ENCODE data around the gene LTK. TPM values are rescaled to one million over a fixed set of nuclear protein-coding genes. Genes with fewer than 3 reads are reported as not detected.
A peak's percentile ranks its signal among the peaks of the same experiment; 100 is the strongest.

Gene LTK
- polyA plus RNA-seq (2012; ENCODE audit: insufficient read depth, insufficient read length, low read depth), result 3.8 TPM

DNA sequence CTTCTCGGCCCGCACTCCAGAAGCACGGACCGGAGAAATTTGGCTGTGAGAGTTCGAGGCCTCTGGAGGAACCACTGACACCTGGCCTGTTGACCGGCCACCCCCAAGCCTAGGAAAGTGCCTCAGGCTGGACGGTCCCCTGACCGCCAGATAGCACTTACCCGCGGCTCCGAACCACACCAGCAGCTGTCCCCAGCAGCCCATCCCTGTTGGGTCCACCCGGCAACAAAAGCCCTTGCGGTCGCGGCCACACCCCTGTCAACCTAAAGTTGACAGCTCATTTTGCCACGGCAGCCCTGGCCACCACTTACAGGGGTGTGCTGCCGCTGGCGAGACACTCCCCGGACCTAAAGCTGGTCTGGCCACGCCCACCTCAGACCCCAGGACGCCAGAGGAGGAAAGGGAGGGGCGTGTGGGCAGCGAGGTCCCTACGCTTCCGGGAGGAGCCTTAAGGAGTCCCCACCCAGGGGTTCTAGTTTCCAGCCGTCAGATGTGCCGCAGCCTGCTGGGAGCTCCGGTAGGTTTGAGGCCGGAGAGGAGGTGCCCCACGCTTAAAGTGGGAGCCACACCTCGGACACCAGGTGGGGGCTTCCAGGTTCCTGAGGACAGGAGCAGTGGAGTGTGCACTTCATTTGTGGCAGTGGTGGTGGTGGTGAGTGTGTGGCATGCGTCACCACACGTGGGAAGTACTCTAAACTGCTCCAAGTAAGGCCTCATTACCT, at the start of gene LTK:
LTK (minus strand) TSS at position 322 of the 722 bp plus-strand sequence; CDS start at position 204, 118 bp downstream.
- TF ChIP-seq, protein P1, sequence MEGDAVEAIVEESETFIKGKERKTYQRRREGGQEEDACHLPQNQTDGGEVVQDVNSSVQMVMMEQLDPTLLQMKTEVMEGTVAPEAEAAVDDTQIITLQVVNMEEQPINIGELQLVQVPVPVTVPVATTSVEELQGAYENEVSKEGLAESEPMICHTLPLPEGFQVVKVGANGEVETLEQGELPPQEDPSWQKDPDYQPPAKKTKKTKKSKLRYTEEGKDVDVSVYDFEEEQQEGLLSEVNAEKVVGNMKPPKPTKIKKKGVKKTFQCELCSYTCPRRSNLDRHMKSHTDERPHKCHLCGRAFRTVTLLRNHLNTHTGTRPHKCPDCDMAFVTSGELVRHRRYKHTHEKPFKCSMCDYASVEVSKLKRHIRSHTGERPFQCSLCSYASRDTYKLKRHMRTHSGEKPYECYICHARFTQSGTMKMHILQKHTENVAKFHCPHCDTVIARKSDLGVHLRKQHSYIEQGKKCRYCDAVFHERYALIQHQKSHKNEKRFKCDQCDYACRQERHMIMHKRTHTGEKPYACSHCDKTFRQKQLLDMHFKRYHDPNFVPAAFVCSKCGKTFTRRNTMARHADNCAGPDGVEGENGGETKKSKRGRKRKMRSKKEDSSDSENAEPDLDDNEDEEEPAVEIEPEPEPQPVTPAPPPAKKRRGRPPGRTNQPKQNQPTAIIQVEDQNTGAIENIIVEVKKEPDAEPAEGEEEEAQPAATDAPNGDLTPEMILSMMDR (IDR thresholded peaks at IDR 0.05; ENCODE audit: low read depth, low read length), result no peak
- H3K27me3 ChIP-seq, result no peaks in the 10 kb centered on the region
- H3K4me3 ChIP-seq (ENCODE audit: low read depth, low read length), result peak within 1 kb of the TSS; percentile 74
- no peaks in the 10 kb centered on the region for H3K4me1 ChIP-seq
- no peaks in the 10 kb centered on the region for H3K9me3 ChIP-seq
- H3K36me3 ChIP-seq, result peaks cover 14% of the 10 kb centered on the region
- DNase-seq, result peak; percentile 84

DNA sequence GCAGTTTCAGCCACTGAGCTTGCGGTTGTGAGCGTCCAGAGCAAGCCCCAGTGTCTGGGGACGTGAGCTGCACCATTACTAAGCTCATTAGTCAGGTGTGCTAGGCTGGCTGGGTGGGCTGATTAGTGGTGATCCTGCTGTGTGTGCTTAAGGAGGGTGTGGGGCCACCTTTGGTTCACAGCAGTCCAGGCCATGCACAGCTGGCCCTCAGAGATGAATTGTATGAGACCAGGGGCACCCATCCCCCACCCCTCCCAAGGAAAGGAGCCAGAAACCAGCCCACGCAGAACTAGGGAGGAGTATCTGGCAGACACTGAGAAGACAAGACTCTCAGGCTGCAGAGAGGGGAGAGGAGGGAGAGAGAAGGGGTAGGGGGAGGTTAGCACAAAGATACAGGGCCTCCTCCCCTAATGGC, 49.2 kb upstream of the LTK start:
- no peak for DNase-seq
- Histone ChIP-seq H3K27me3 (no peaks in the 10 kb centered on the region), H3K4me3 (ENCODE audit: low read depth, low read length) (no peak overlapping the region), H3K9me3 (no peaks in the 10 kb centered on the region), H3K36me3 (peaks cover 10% of the 10 kb centered on the region), H3K4me1 (peaks cover 46% of the 10 kb centered on the region)
- TF ChIP-seq, protein P1 (IDR thresholded peaks at IDR 0.05; ENCODE audit: low read depth, low read length), result no peak

DNA sequence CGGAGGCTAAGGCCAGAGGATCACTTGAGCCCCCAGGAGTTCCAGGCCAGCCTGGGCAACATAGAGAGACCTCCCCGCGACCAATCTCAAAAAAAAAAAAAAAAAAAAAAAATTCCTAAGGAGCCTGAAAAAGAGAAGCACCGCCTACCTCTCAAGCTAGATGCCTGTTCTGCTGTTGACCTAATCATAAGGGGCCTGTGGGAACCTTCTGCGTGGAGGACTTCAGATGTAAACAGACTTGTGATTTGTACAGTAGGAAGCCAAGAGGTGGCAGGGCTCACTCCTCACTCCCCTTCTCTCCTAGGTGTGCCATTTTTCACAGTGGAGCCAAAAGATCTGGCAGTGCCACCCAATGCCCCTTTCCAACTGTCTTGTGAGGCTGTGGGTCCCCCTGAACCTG, 48.6 kb upstream of the LTK start:
- TF ChIP-seq, protein P1 (IDR thresholded peaks at IDR 0.05; ENCODE audit: low read depth, low read length), result no peak
- peaks cover 45% of the 10 kb centered on the region for H3K4me1 ChIP-seq
- no peak overlapping the region for H3K4me3 ChIP-seq (ENCODE audit: low read depth, low read length)
- no peaks in the 10 kb centered on the region for H3K27me3 ChIP-seq
- H3K9me3 ChIP-seq, result no peaks in the 10 kb centered on the region
- DNase-seq, result no peak
- H3K36me3 ChIP-seq, result peaks cover 10% of the 10 kb centered on the region

DNA sequence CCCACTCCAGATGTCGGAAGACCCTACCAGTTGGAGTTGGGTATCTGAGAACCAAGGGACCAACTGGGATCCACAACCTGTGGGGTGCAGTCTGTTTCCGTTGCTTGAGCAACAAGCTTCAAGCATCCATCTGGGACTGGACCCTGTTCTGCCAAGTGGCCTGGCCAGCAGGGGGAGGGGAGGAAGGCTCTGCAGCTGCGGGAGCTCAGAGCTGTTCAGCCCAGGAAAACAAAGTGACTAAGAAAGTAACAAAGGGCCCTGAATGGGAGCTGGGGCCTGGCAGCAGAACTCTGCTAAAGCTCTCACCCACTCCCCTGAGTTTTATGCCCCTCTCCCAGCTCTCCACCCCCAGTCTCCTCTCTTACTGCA, 48.1 kb upstream of the LTK start:
- Histone ChIP-seq H3K4me1 (peaks cover 43% of the 10 kb centered on the region), H3K4me3 (ENCODE audit: low read depth, low read length) (no peak overlapping the region), H3K9me3 (no peaks in the 10 kb centered on the region), H3K27me3 (no peaks in the 10 kb centered on the region), H3K36me3 (peaks cover 10% of the 10 kb centered on the region)
- DNase-seq, result peak; percentile 51
- TF ChIP-seq, protein P1 (IDR thresholded peaks at IDR 0.05; ENCODE audit: low read depth, low read length), result 0 out of 2 replicates have a peak, but pooled peaks have one; percentile 26

DNA sequence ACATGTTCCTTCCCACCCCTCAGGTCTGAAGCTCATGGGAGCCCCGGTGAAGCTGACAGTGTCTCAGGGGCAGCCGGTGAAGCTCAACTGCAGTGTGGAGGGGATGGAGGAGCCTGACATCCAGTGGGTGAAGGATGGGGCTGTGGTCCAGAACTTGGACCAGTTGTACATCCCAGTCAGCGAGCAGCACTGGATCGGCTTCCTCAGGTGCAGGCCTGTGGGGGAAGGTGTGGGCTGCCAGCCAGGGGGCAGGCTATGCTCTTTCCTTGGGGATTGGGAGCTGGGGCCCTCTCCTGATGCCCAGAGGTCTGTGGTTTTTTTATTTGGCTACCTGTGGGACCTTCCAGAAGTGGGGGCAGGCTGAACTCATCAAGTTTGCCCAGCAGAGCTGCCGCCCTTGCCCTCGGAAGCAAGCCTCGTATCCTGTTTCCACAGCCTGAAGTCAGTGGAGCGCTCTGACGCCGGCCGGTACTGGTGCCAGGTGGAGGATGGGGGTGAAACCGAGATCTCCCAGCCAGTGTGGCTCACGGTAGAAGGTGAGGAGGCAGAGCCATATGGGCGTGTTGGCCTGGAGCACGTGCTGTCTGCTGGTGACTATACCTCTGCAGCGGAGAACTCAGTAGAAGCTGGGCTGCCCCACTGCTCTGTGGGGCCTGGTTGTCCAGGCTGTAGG, 47.6 kb upstream of the LTK start:
- peaks cover 38% of the 10 kb centered on the region for H3K4me1 ChIP-seq

More for the DNA sequence above, 47.6 kb upstream of the LTK start:
- DNase-seq, result no peak
- Histone ChIP-seq H3K9me3 (no peaks in the 10 kb centered on the region), H3K36me3 (peaks cover 10% of the 10 kb centered on the region), H3K27me3 (no peaks in the 10 kb centered on the region), H3K4me3 (ENCODE audit: low read depth, low read length) (no peak overlapping the region)
- TF ChIP-seq, protein P1 (IDR thresholded peaks at IDR 0.05; ENCODE audit: low read depth, low read length), result no peak

All from BE2C (cell line).